ENCODE data around the gene CCIN. TPM values are rescaled to one million over a fixed set of nuclear protein-coding genes. Genes with fewer than 3 reads are reported as not detected.
"Not testable (repeated sequence)": the region's sequence is repeated elsewhere in the genome, so short reads cannot be mapped to it uniquely, and the experiment has no call there.

Gene CCIN
- total RNA-seq, 2 experiments from 2014 or later, result 0.13 TPM; not detected in 1

DNA sequence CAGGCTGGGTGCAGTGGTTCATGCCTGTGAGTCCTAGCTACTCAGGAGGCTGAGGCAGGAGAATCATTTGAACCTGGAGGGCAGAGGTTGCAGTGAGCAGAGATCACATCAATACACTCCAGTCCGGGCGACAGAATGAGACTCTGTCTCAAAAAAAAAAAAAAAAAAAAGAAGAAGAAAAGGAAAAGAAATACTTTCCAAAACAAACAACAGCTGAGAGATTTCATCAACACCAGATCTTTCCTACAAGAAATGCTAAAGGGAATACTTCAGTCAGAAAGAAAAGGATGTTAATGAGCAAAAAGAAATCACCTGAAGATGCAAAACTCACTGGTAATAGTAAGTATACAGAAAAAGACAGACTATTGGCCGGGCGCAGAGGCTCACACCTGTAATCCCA is 8.4 kb downstream of the CCIN start:
- Mint-ChIP-seq H3K27ac (no peak overlapping the region), H3K27me3 (peaks cover 19% of the 10 kb centered on the region), H3K4me3 (no peak overlapping the region), H3K36me3 (ENCODE audit: low read depth) (no peaks in the 10 kb centered on the region), H3K4me1 (peaks cover 9% of the 10 kb centered on the region), H3K9me3 (no peaks in the 10 kb centered on the region)
- DNase-seq, result no peak
- CTCF ChIA-PET, result interaction anchor here (0.7 to 2.5 kb wide), 5 partner anchors 11 to 1066 kb away, joined by 3 to 11 read pairs (median 5); partner anchors contain the start of gene CLTA
- POLR2A ChIA-PET, result interaction anchor here (1.2 to 1.3 kb wide), 2 partner anchors 11 to 13 kb away, joined by 3 to 4 read pairs; no protein-coding TSS in a partner anchor

DNA sequence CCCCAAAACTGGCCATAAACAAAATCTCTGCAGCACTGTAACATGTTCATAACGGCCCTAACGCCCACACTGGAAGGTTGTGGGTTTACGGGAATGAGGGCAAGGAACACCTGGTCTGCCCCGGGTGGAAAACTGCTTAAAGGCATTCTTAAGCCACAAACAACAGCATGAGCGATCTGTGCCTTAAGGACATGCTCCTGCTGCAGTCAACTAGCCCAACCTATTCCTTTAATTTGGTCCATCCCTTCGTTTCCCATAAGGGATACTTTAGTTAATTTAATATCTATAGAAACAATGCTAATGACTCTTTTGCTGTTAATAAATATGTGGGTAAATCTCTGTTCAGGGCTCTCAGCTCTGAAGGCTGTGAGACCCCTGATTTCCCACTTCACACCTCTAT is 11.1 kb downstream of the CCIN start:
- H3K4me1 Mint-ChIP-seq; DNase-seq; H3K36me3 Mint-ChIP-seq (ENCODE audit: low read depth); POLR2A ChIA-PET; H3K27ac Mint-ChIP-seq; H3K4me3 Mint-ChIP-seq; H3K9me3 Mint-ChIP-seq: not testable (repeated sequence)
- H3K27me3 Mint-ChIP-seq, result peaks cover 19% of the 10 kb centered on the region
- CTCF ChIA-PET, result interaction anchor here (1.0 kb wide), 1 partner anchor 10 kb away, joined by 6 read pairs; the partner anchor contains the start of gene CLTA

DNA sequence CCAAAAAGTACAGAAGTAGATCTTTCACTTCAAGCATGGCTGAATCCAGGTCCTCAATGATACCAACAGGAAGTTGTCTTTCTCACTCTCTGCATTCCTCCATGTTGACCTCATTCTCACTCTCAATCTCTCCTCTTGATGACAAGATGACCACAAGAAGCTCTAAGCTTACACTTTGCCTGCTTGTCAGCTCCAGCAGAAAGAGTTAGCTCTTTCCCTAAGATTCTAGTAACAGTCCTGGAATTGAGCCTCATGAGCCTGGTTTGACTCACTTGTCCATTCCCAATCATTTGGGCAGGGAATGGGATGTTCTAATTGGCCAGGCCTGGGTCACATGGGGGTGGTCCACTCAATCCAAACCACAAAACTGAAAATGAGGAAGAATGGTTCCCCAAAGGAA is 18.2 kb downstream of the CCIN start:
- DNase-seq, result no peak
- Mint-ChIP-seq H3K4me3 (no peak overlapping the region), H3K36me3 (ENCODE audit: low read depth) (peaks cover 2% of the 10 kb centered on the region), H3K4me1 (peaks cover 35% of the 10 kb centered on the region), H3K27me3 (peaks cover 7% of the 10 kb centered on the region), H3K27ac (no peak overlapping the region), H3K9me3 (no peaks in the 10 kb centered on the region)
- CTCF ChIA-PET, result interaction anchor here (0.6 to 1.1 kb wide), 3 partner anchors 12 to 141 kb away, joined by 3 to 4 read pairs (median 3); no protein-coding TSS in a partner anchor
- POLR2A ChIA-PET, result interaction anchor here (5.7 kb wide), 1 partner anchor 19 kb away, joined by 44 read pairs; the partner anchor contains the start of gene CCIN

DNA sequence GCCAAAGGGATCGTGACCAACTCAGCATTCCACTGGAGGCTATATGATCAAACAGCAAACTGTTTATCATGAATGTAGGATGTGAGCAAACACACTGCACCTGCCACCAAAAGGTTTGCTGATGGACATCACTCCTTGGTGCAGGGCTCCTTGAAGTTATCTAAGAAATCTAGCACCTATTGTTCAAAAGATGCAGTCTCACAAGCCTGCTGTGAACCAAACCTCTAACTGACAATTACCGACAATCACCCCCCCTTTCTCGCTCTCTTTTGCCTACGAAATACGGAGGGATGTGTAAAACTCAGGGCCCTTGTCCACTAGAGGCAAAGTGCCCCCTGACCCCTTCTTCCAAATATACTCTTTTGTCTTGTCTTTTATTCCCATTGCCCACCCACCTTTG is 19.0 kb downstream of the CCIN start:
- POLR2A ChIA-PET, result interaction anchor here (4.3 to 5.7 kb wide), 2 partner anchors 20 to 44 kb away, joined by 31 to 44 read pairs; partner anchors contain the start of gene CCIN
- CTCF ChIA-PET, result interaction anchor here (2.9 to 5.5 kb wide), 2 partner anchors 20 to 141 kb away, joined by 33 to 41 read pairs; partner anchors contain the start of gene CCIN

DNA sequence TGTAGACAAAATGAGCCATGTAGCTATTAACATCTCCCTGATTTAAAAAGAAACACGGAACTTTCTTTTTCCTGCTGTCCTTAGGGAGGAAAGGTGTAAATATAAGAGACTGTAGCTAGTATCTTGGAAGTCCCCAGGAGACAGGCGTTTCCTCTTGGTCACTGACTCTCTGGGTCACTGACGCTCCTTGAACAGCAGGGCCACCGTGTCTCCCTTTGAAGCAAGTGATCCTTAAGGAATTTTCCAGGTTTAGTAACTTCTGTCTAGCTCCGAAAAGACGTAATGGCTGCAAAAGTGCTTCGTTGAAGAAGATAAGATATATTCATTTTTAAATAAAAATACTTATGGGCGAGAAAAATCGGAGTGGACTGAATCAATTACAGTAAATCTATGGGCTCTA is 20.8 kb downstream of the CCIN start:
- peaks cover 7% of the 10 kb centered on the region for H3K27me3 Mint-ChIP-seq
- H3K27ac Mint-ChIP-seq, result no peak overlapping the region
- POLR2A ChIA-PET, result interaction anchor here (0.6 to 6.0 kb wide), 40 partner anchors 8 to 585 kb away, joined by 3 to 86 read pairs (median 4); partner anchors contain the start of genes CCIN, GNE, HINT2 and RECK

More for the DNA sequence above, 19.0 kb downstream of the CCIN start:
- Mint-ChIP-seq H3K4me1 (peaks cover 42% of the 10 kb centered on the region), H3K27ac (no peak overlapping the region), H3K9me3 (no peaks in the 10 kb centered on the region), H3K36me3 (ENCODE audit: low read depth) (peaks cover 7% of the 10 kb centered on the region), H3K27me3 (peaks cover 7% of the 10 kb centered on the region), H3K4me3 (no peak overlapping the region)
- no peak for DNase-seq

DNA sequence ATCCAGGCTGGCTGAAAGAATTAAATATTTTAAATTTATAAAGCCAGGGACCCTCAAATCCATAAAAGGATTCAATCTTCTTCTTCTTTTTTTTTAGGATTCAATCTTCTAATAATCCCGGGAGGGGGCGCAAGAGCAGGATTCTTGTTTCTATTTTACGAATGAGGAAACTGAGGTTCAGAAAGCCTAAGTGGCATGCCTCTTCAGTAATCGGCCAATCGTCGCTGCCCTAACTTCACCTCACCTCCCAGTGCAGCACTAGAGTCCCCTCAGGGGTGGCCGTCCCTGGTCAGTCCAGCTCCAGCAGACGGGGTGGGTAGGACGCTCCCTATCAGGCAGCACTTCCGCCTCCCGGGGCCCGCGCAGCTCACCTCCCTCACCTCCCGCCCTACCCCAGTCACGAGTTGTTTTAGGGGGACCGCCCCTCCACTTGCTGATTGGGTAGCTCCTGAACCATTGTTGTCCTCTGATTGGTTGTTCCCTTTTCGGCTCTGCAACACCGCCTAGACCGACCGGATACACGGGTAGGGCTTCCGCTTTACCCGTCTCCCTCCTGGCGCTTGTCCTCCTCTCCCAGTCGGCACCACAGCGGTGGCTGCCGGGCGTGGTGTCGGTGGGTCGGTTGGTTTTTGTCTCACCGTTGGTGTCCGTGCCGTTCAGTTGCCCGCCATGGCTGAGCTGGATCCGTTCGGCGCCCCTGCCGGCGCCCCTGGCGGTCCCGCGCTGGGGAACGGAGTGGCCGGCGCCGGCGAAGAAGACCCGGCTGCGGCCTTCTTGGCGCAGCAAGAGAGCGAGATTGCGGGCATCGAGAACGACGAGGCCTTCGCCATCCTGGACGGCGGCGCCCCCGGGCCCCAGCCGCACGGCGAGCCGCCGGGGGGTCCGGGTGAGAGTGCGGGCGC is 21.5 kb downstream of the CCIN start, which contains the start of gene CLTA:
Gene CLTA (plus strand): TSS at position 534 of the 902 bp plus-strand sequence. CDS start 136 bp downstream, at position 670.
- Mint-ChIP-seq H3K27ac (peak within 1 kb of the TSS; percentile 77), H3K4me3 (peak within 1 kb of the TSS; percentile 82), H3K36me3 (ENCODE audit: low read depth) (peaks cover 30% of the 10 kb centered on the region), H3K4me1 (peaks cover 66% of the 10 kb centered on the region), H3K9me3 (no peaks in the 10 kb centered on the region), H3K27me3 (peaks cover 7% of the 10 kb centered on the region)
- POLR2A ChIA-PET, result interaction anchor here (0.6 to 6.0 kb wide), 50 partner anchors 8 to 586 kb away, joined by 3 to 86 read pairs (median 4); partner anchors contain the start of genes CCIN, GNE, HINT2 and RECK
- CTCF ChIA-PET, result interaction anchor here (0.5 to 5.5 kb wide), 39 partner anchors 9 to 1527 kb away, joined by 3 to 61 read pairs (median 4); partner anchors contain the start of genes CCIN, GLIPR2 and GNE
- peak; percentile 96 for DNase-seq

More for the DNA sequence above, 20.8 kb downstream of the CCIN start:
- H3K4me3 Mint-ChIP-seq, result peak overlapping the region; percentile 82
- DNase-seq, result no peak
- H3K9me3 Mint-ChIP-seq, result no peaks in the 10 kb centered on the region
- CTCF ChIA-PET, result interaction anchor here (0.6 to 5.5 kb wide), 34 partner anchors 8 to 1527 kb away, joined by 3 to 61 read pairs (median 4); partner anchors contain the start of genes CCIN and GLIPR2
- H3K36me3 Mint-ChIP-seq (ENCODE audit: low read depth), result peaks cover 23% of the 10 kb centered on the region
- H3K4me1 Mint-ChIP-seq, result peaks cover 60% of the 10 kb centered on the region

DNA sequence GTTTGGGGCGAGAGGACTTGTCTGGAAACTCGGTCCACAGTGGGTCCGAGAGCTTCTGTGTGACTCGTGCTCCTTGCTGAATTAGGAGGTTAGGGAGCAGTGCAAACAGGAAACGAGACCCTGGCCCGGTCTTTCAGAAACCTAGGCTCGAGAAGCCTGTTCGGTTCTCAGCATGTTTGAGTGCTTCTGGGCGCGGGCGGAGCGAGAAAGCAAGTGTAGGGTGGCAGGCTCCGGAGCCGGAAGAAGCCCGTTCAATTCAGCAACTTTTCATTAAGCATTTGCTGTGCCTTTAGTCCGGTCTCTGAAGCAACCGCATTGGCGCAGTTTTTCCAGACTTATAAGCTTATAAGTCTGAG is 22.1 kb downstream of the CCIN start:
- POLR2A ChIA-PET, result interaction anchor here (0.7 to 6.0 kb wide), 35 partner anchors 10 to 587 kb away, joined by 3 to 86 read pairs (median 4); partner anchors contain the start of genes CCIN, GNE and RMRP
- Mint-ChIP-seq H3K27me3 (peaks cover 7% of the 10 kb centered on the region), H3K4me1 (peaks cover 66% of the 10 kb centered on the region), H3K36me3 (ENCODE audit: low read depth) (peaks cover 30% of the 10 kb centered on the region), H3K9me3 (no peaks in the 10 kb centered on the region), H3K27ac (peak overlapping the region; percentile 74), H3K4me3 (peak overlapping the region; percentile 82)
- CTCF ChIA-PET, result interaction anchor here (0.6 to 5.5 kb wide), 30 partner anchors 9 to 1528 kb away, joined by 3 to 61 read pairs (median 5); partner anchors contain the start of genes CCIN, GLIPR2 and GNE
- peak; percentile 61 for DNase-seq

DNA sequence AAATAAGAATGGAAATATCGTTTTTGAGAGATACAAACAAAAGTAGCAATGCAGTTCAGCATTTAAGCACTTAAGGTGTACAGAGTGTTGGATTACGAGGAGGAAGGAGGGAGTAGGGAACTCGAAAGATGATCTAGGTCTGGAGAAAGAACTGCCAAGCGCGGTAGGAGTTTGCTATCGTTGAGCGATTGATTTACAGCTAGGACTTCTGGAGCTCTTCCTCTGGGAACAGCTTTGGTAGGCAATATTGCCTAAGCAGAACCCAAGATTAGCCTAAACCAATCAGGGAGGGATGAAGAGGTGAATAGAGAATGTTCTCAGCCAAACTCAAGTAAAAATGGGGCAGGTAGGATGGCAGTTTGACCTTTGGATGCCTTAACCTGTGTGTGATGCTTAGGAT is 22.5 kb downstream of the CCIN start:
- Mint-ChIP-seq H3K4me3 (peak overlapping the region; percentile 82), H3K4me1 (peaks cover 70% of the 10 kb centered on the region)
- CTCF ChIA-PET, result interaction anchor here (0.6 to 5.5 kb wide), 9 partner anchors 9 to 259 kb away, joined by 3 to 61 read pairs (median 4); partner anchors contain the start of genes CCIN and GLIPR2

DNA sequence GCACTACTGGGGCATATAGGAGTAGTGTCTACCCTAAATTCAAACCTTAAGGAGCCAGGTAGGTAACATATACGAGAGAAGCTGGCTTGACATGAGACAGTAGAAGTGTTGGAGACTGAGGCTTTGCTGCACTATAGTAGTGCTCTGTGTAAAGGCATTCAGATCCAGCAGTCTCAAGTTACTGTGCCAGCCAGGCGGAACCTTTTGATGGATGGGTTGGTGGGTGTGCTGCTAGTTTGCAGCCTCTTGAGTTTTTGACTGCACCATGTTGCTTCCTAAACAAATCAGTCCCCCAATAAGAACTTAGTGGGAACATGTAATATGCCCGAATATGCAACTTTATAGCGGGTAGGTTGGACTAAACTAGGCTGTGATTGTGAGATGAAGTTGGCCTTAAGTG is 23.0 kb downstream of the CCIN start:
- Mint-ChIP-seq H3K36me3 (ENCODE audit: low read depth) (peaks cover 33% of the 10 kb centered on the region), H3K27me3 (peaks cover 7% of the 10 kb centered on the region), H3K4me3 (peak overlapping the region; percentile 82), H3K27ac (peak overlapping the region; percentile 74), H3K4me1 (peaks cover 71% of the 10 kb centered on the region), H3K9me3 (no peaks in the 10 kb centered on the region)
- POLR2A ChIA-PET, result interaction anchor here (0.9 to 6.0 kb wide), 14 partner anchors 12 to 295 kb away, joined by 3 to 86 read pairs (median 24); partner anchors contain the start of genes CCIN and GNE
- DNase-seq, result no peak
- CTCF ChIA-PET, result interaction anchor here (0.6 to 5.5 kb wide), 6 partner anchors 8 to 90 kb away, joined by 3 to 61 read pairs (median 12); partner anchors contain the start of genes CCIN and GLIPR2

More for the DNA sequence above, 22.5 kb downstream of the CCIN start:
- Mint-ChIP-seq H3K9me3 (no peaks in the 10 kb centered on the region), H3K27ac (peak overlapping the region; percentile 74), H3K36me3 (ENCODE audit: low read depth) (peaks cover 33% of the 10 kb centered on the region), H3K27me3 (peaks cover 7% of the 10 kb centered on the region)
- DNase-seq, result no peak
- POLR2A ChIA-PET, result interaction anchor here (0.9 to 6.0 kb wide), 23 partner anchors 12 to 587 kb away, joined by 3 to 86 read pairs (median 6); partner anchors contain the start of genes CCIN and GNE

DNA sequence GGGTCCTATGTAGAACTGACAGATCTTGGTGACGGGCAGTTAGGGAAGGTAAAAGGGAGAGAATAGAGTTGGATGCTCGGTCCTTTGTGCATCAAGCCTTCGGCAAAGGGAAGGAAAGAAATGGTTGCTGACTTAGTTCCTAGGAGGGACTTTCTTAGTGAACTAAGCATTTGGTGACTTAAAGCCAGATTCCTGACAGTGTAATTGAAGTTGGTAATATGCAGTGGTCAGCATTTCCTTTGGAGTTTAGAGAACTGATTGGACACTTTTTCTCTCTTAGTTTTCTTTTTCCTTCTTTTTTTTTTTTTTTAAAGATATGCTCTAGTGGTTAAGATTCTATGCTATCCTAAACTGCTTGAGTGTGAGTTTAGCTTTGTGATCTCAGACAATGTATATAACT is 23.8 kb downstream of the CCIN start:
- Mint-ChIP-seq H3K27me3 (peaks cover 7% of the 10 kb centered on the region), H3K9me3 (no peaks in the 10 kb centered on the region), H3K4me3 (peak overlapping the region; percentile 82), H3K27ac (no peak overlapping the region), H3K36me3 (ENCODE audit: low read depth) (peaks cover 37% of the 10 kb centered on the region), H3K4me1 (peaks cover 66% of the 10 kb centered on the region)
- DNase-seq, result no peak
- ChIA-PET POLR2A (interaction anchor here (0.5 to 6.0 kb wide), 7 partner anchors 11 to 1096 kb away, joined by 3 to 86 read pairs (median 18); partner anchors contain the start of gene GNE), CTCF (interaction anchor here (1.2 to 5.5 kb wide), 3 partner anchors 25 to 136 kb away, joined by 3 to 33 read pairs (median 4); partner anchors contain the start of genes CCIN and GLIPR2)

DNA sequence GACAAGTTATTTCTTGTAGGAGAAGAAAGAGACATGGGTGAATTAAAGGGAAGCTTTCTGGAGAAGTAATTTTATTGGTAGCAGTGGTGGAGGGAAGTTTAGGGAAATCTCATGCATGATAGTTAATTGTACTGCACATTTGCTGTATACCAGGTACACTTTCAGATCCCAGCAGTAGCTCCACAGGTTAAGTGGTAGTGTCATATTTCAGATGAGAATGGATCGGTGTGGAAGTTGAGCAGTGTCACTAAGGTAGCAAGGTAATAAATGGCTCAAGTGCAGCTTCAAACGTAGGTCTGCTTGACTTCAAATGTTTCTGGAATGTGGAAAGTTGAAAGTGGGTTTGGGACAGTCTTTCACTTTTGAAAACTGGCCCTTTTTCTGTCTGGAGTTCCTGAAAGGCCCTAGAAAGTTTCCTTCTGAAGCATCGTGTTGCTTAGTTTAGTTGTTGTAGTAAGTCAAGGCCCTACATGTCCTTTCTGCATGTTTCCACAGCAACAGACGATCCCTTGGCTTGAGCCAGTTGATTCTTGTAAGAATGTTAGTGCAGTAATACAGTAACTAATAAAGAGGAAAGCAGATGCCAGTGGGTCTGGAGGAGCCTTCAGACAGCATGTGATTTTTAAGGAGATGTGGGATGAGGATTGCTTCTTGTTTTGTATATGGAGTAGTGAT is 25.3 kb downstream of the CCIN start:
- peaks cover 46% of the 10 kb centered on the region for H3K36me3 Mint-ChIP-seq (ENCODE audit: low read depth)

More for the DNA sequence above, 25.3 kb downstream of the CCIN start:
- Mint-ChIP-seq H3K9me3 (no peaks in the 10 kb centered on the region), H3K27me3 (no peaks in the 10 kb centered on the region), H3K27ac (peak overlapping the region; percentile 6), H3K4me3 (peak overlapping the region; percentile 21), H3K4me1 (peaks cover 56% of the 10 kb centered on the region)
- POLR2A ChIA-PET, result interaction anchor here (2.0 to 6.0 kb wide), 2 partner anchors 10 to 64 kb away, joined by 5 to 86 read pairs; partner anchors contain the start of gene GNE
- no peak for DNase-seq
- CTCF ChIA-PET, result interaction anchor here (0.6 to 1.5 kb wide), 3 partner anchors 53 to 134 kb away, joined by 3 to 4 read pairs (median 3); no protein-coding TSS in a partner anchor

Measured in activated CD4-positive, alpha-beta memory T cell treated with anti-CD3 and anti-CD28 coated beads, Interleukin-2, amount 10 ng/mL, durations not matched to agents 7 days and 5 days (primary cell).